Retinal pigment epithelial cell (primary cell): ENCODE data around the gene LPO.
A peak's percentile ranks its signal among the peaks of the same experiment; 100 is the strongest.

Experiments used
- DNase-seq: peaks from one replicate; pipeline ENCODE4 v3.0.0-alpha.2; 2010; ENCODE audit warnings: low read depth
- H3K4me3 ChIP-seq: 2 replicates; pipeline ENCODE4 v1.5.1; 2011; ENCODE audit warnings: mild to moderate bottlenecking, low read length, control low read depth, moderate library complexity
- TF ChIP-seq, protein P1 (sequence below): conservative IDR thresholded peaks from 2 replicates; pipeline ENCODE4 v1.5.1; 2011; ENCODE audit warnings: low read depth, low read length, control low read depth, inconsistent platforms

The LPO gene

DNA sequence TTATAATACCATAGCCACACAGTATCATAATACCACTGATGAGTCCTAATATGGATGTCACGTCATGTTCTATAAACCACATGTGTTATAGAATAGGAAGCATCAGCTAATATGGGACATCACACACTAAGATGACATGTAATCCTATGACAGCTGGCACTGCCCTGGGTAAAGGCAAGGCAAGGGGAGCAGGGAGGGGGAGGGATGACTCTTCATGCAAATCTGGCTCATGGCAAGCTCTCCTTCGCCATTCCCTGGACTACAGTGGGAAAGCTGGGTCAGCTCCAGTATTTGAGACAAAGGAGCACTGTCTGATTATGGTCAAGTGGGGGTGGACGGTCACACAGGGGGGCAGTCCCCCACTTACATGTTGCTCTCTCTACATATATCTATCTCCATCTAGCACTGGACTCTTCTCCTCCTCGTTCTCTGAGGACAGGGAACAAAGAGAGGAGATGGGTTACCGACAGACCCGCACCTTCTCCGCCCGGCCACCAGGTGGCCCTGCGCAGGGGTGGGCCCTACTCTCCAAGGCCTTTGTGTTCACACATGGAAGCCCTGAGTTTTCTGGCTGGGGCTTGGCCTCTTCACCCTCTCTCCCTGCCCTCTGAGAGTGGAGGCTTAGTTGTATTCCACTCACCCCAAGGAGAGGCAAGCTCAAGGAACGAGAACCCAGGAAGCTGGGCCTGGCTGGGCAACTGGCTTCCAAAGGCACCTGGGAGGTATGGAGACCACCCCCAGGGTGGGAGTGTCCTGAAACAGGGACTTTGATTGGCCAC is 65.8 kb downstream of the LPO start:
- DNase-seq = no peak
- TF ChIP-seq, protein P1, sequence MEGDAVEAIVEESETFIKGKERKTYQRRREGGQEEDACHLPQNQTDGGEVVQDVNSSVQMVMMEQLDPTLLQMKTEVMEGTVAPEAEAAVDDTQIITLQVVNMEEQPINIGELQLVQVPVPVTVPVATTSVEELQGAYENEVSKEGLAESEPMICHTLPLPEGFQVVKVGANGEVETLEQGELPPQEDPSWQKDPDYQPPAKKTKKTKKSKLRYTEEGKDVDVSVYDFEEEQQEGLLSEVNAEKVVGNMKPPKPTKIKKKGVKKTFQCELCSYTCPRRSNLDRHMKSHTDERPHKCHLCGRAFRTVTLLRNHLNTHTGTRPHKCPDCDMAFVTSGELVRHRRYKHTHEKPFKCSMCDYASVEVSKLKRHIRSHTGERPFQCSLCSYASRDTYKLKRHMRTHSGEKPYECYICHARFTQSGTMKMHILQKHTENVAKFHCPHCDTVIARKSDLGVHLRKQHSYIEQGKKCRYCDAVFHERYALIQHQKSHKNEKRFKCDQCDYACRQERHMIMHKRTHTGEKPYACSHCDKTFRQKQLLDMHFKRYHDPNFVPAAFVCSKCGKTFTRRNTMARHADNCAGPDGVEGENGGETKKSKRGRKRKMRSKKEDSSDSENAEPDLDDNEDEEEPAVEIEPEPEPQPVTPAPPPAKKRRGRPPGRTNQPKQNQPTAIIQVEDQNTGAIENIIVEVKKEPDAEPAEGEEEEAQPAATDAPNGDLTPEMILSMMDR = peak; percentile 89

DNA sequence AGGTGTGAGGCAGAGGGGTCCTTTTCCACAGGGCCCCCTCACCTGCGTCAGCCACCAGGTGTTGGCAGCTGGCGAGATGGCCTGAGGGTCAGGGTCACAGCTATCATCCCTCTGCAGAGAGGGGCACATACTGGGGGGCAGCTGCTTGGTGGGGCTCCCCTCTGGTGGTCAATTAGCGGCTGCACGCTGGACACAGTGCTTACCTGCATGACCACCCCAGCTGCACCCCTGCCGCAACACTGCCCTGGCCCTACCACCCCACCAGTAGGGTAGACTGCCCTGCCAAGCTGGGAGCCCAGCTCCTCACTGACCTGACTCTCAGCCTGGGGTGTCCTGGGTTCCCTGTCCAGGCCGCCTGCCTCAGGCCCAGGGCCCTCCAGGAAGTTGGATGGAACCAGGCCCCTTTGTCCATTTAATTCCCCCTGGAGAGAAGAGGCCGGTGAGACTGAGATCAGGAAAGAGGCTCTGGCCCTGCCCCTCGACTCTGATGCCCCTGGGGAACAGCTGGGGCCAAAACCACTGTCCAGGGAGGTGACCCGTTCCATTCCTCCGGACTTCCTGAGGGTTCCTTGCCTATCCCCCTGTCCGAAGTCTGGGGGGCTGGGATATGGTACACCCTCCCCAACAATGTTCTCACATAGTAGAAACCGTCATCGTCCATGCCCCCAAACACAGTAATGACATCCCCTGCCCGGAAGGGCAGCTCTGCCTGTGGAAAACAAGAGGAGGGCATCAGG is 66.5 kb downstream of the LPO start:
- TF ChIP-seq, protein P1 = no peak
- no peak overlapping the region for H3K4me3 ChIP-seq
- no peak for DNase-seq

More for the DNA sequence above, 65.8 kb downstream of the LPO start:
- H3K4me3 ChIP-seq = no peak overlapping the region

DNA sequence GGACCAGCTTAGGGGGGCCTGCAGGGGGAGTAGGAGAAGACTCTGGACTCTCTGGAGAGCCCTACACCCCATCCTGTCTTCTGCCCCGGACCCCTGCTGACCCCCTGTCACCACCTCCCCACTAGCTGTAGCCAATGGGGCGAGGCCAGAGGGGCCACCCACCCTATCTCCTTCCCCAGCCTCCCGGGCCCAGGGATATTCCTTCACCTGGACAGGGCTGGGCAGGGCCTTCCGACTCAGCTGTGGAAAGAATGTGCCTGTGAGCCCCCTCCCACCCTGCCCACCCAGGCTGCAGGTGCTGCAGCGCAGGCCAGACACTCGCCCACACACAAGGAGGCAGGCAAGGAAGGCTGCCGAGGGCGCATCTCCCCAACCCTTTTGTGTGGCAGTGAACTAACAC is 67.2 kb downstream of the LPO start:
- TF ChIP-seq, protein P1 = no peak
- no peak for DNase-seq
- no peak overlapping the region for H3K4me3 ChIP-seq

DNA sequence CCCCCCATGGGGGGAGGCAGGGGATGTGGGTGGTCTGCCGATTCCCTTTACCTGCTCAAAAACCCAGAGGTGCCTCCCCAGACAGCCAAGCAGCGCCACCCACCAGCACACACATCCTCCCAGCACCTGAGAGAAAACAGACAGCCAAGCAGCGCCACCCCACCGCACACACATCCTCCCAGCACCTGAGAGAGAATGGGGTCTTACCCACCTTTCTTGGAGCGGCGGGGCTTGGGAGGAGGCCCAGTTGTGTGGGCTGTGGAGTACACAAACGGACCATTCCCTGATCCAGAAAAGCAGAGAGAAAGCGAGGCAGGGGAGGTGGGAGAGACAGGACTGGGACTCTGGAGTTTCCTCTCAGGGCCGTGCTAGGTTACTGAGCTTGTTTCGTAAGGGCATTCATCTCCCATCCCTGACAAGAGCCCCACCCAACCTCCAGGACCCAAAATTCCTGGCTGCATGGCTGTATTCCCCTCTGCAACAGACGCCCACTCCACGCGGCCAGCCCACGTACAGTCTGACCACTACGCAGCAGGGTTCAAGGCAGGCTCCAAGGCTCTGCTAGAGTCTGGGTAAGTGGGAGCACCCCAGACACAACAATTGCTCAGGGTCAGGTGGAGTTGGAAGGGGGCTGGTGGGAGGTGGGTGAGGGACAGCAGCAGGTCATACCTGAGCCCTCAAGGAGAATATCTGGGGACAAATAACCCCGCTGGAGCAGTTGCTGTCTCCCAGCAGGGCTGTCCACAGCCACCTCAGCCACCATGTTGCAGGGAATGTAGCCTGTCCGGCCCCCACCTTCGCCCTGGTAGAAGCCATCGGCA is 68.0 kb downstream of the LPO start:
- DNase-seq = no peak
- TF ChIP-seq, protein P1 = no peak
- no peak overlapping the region for H3K4me3 ChIP-seq

DNA sequence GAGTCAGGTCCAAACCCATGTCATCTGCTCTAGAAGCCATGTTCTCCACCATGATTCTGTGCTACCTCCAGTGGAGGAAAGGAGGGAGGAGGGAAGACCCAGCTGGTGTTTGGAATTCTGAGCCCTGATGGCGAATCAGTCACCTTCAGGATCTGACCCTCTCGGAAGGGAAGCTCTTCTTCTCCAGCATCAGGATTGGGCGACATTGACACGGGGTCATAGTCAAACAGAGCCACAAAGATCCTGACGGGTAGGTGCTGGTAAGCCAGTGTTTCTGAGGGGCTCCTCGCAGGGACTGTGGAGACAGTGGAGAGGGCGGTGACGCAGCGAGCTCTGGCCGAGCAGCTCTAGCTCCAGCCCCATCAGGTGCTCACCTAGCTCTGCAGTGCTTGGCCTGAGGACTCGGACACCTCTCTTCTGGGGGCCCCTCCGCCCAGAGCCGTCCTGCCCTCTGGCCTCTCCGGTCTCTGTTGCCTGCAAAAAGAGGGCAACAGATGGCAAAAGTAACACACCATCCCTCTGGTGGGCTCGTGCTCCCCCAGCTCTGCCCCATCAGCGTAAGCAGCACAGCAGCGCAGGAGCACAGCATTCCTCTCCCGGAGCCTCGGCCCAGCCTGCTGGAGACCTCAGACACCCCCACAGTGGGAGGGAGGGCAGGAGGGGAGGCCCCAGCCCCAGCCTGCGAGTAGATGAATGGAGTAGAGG is 69.2 kb downstream of the LPO start:
- H3K4me3 ChIP-seq = no peak overlapping the region
- TF ChIP-seq, protein P1 = no peak
- no peak for DNase-seq

DNA sequence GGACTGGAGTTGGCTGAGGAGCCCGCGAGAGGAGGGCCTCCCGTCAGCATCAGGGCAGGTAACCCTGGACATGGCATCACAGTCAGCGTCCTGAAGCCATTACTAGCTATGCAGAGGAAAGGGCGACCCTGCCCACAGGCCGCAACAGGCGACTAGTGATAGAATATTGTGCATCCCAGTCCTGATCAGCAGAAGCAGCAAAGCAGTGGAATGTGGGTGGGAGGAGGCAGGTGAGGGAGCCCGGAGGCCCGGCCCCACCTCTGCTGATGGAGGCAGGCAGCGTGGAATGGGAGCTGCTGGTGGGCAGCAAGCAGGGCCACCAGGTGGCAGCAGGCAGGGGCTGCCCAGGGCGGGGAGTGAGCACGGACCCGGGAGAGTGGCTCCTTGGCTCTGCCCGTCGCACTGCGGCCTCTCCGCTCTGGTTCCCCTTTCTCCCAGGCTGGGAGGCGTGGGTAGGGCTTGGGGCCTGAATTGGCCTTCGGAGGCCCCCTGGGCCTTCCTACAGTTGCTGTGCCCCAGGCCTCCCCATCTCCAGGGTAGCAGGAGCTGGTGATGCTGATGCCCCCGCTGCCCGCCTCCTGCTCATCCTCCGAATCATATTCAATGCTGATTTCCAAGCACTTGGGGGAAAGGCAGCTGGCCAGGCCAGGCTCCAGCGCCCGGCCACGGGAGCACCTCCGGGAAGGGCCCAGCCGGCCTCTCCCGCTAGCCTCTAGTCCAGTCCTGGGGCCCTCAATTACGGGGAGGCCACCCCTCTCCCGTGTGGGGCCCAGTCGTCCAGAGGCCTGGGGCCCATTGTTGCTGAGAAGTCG is 70.0 kb downstream of the LPO start:
- no peak for DNase-seq
- no peak overlapping the region for H3K4me3 ChIP-seq
- TF ChIP-seq, protein P1 = peak; percentile 54
